Astrocyte (in vitro differentiated cells and primary cell): Measurements from ENCODE around the gene ZNF415.

ENCODE experiments used
- EZH2 ChIP-seq: IDR thresholded peaks from 2 replicates; pipeline ENCODE4 v1.6.1; 2012; ENCODE audit warnings: mild to moderate bottlenecking, low read length, inconsistent platforms; ENCODE audit not compliant: insufficient read depth
- TF ChIP-seq, protein P1 (sequence below): IDR thresholded peaks from 2 replicates; pipeline ENCODE4 v1.5.1; 2011; ENCODE audit warnings: low read depth, mild to moderate bottlenecking, inconsistent platforms, low read length, moderate library complexity; ENCODE audit not compliant: insufficient read depth

DNA sequence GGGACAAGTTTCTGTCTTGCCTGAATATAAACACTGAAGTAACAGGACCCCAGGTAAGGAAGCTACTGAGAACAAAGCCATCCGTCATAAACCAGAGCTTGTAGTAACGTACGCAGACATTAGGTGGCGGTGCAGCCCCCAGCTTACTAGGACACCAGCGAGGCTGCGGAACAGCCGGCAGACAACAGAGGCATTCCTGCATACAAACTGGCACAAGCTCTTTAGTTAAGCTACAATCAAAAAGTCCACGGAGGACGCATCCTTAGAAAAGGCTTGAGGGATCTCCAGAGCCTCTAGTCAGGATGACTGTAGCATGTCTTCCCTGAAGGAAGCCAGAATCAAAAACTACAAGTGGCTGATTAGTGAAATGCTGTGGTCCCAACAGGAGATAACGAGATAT is 55.7 kb downstream of the ZNF415 start:
- no peak for TF ChIP-seq EZH2
- TF ChIP-seq, protein P1, sequence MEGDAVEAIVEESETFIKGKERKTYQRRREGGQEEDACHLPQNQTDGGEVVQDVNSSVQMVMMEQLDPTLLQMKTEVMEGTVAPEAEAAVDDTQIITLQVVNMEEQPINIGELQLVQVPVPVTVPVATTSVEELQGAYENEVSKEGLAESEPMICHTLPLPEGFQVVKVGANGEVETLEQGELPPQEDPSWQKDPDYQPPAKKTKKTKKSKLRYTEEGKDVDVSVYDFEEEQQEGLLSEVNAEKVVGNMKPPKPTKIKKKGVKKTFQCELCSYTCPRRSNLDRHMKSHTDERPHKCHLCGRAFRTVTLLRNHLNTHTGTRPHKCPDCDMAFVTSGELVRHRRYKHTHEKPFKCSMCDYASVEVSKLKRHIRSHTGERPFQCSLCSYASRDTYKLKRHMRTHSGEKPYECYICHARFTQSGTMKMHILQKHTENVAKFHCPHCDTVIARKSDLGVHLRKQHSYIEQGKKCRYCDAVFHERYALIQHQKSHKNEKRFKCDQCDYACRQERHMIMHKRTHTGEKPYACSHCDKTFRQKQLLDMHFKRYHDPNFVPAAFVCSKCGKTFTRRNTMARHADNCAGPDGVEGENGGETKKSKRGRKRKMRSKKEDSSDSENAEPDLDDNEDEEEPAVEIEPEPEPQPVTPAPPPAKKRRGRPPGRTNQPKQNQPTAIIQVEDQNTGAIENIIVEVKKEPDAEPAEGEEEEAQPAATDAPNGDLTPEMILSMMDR = peak; percentile 31
